Measurements from ENCODE around the gene TRPM4.
A peak's percentile ranks its signal among the peaks of the same experiment; 100 is the strongest.
"Not testable (repeated sequence)": the region's sequence is repeated elsewhere in the genome, so short reads cannot be mapped to it uniquely, and the experiment has no call there.

Gene TRPM4

GRCh38 chr19:49189259-49189658, 31.7 kb downstream of the TRPM4 start:
- no peak for DNase-seq (ENCODE audit: low read depth in 2 of 2)

GRCh38 chr19:49190781-49191180, 33.2 kb downstream of the TRPM4 start:
- no peak for DNase-seq (ENCODE audit: low read depth in 2 of 2)

GRCh38 chr19:49193822-49194394, 36.3 kb downstream of the TRPM4 start:
- DNase-seq (ENCODE audit: low read depth in 2 of 2): no peak

- DNase-seq (ENCODE audit: low read depth in 2 of 2): no peak
Measured at GRCh38 chr19:49194408-49194807, 36.8 kb downstream of the TRPM4 start.

- DNase-seq (ENCODE audit: low read depth in 2 of 2): no peak
Measured at GRCh38 chr19:49196527-49197240, 39.1 kb downstream of the TRPM4 start.

GRCh38 chr19:49200238-49200862, 42.8 kb downstream of the TRPM4 start:
- no peak for DNase-seq (ENCODE audit: low read depth in 2 of 2)

GRCh38 chr19:49201042-49201441, 43.5 kb downstream of the TRPM4 start:
- no peak for DNase-seq (ENCODE audit: low read depth in 2 of 2)

GRCh38 chr19:49205114-49205513, 47.5 kb downstream of the TRPM4 start:
- no peak for DNase-seq (ENCODE audit: low read depth in 2 of 2)

- not testable (repeated sequence) for DNase-seq (ENCODE audit: low read depth in 2 of 2)
Measured at GRCh38 chr19:49209502-49209901, 51.9 kb downstream of the TRPM4 start.

GRCh38 chr19:49210108-49210900, 52.7 kb downstream of the TRPM4 start:
- DNase-seq (ENCODE audit: low read depth in 2 of 2): peak in 1 of 2 donors; percentile 22

GRCh38 chr19:49210901-49211451, 53.4 kb downstream of the TRPM4 start:
- DNase-seq (ENCODE audit: low read depth in 2 of 2): no peak

GRCh38 chr19:49212016-49212701, 54.6 kb downstream of the TRPM4 start:
- DNase-seq (ENCODE audit: low read depth in 2 of 2): no peak

GRCh38 chr19:49213791-49214190, 56.2 kb downstream of the TRPM4 start:
- no peak for DNase-seq (ENCODE audit: low read depth in 2 of 2)

GRCh38 chr19:49214701-49215100, 57.1 kb downstream of the TRPM4 start:
- DNase-seq (ENCODE audit: low read depth in 2 of 2): no peak

- DNase-seq (ENCODE audit: low read depth in 2 of 2): no peak
Measured at GRCh38 chr19:49216071-49216470, 58.5 kb downstream of the TRPM4 start.

- DNase-seq (ENCODE audit: low read depth in 2 of 2): no peak
Measured at GRCh38 chr19:49217382-49217781, 59.8 kb downstream of the TRPM4 start.

- DNase-seq (ENCODE audit: low read depth in 2 of 2): no peak
Measured at GRCh38 chr19:49222011-49222410, 64.4 kb downstream of the TRPM4 start.

GRCh38 chr19:49222528-49222927, 64.9 kb downstream of the TRPM4 start:
- no peak for DNase-seq (ENCODE audit: low read depth in 2 of 2)

- no peak for DNase-seq (ENCODE audit: low read depth in 2 of 2)
Measured at GRCh38 chr19:49223472-49223871, 65.9 kb downstream of the TRPM4 start.

- DNase-seq (ENCODE audit: low read depth in 2 of 2): not testable (repeated sequence)
Measured at GRCh38 chr19:49224441-49224840, 66.8 kb downstream of the TRPM4 start.

- no peak for DNase-seq (ENCODE audit: low read depth in 2 of 2)
Measured at GRCh38 chr19:49224879-49225278, 67.3 kb downstream of the TRPM4 start.

All from stimulated activated CD4-positive, alpha-beta T cell treated with anti-CD3 and anti-CD28 coated beads, Interleukin-1b, Interleukin-23, amount 100 ng/mL, for 1 hour (primary cell).